MV-4-11 (cell line): ENCODE measurements around the gene KRTAP4-3.
"Not testable (repeated sequence)": the region's sequence is repeated elsewhere in the genome, so short reads cannot be mapped to it uniquely, and the experiment has no call there.

ENCODE experiments used
- DNase-seq: peaks from one replicate; lab custom pipeline; 2025; lab: John Stamatoyannopoulos, UW

Gene KRTAP4-3

DNA sequence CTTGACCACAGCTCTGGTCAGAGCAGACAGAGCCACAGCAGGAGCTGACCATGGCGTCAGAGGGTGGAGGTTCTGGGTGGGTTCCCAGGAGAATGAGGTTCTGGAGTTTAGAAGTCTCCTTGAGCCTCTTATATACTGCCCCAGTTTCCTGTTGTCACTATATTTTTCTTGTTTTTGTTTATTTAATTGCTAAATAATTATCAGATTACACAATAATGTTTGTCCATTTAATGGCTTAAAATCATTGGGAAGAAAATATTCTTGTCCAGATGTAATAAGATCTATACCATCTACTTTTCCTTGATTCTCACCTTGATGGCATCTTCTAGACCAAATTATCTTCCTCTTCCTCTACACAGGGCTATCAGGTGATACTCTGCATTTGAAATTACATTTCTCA is at the start of gene KRTAP4-3:
KRTAP4-3 (minus strand) TSS at position 101 of the 400 bp plus-strand sequence; CDS start at position 52, 49 bp downstream.
- no peak for DNase-seq

- no peak for DNase-seq
Measured at GRCh38 chr17:41215681-41216080, 47.7 kb upstream of the KRTAP4-3 start.

- DNase-seq = no peak
Measured at GRCh38 chr17:41212524-41213169, 44.6 kb upstream of the KRTAP4-3 start.

GRCh38 chr17:41211845-41212466 is 43.9 kb upstream of the KRTAP4-3 start:
- DNase-seq = no peak

- DNase-seq = no peak
Measured at GRCh38 chr17:41199421-41200078, 31.5 kb upstream of the KRTAP4-3 start.

GRCh38 chr17:41196068-41196467 is 28.0 kb upstream of the KRTAP4-3 start:
- no peak for DNase-seq

GRCh38 chr17:41190328-41190727 is 22.3 kb upstream of the KRTAP4-3 start:
- DNase-seq = no peak

GRCh38 chr17:41189837-41190318 is 21.9 kb upstream of the KRTAP4-3 start, which contains the start of gene KRTAP9-1:
TSS of gene KRTAP9-1 (plus strand) at chr17:41189887. CDS start at chr17:41189887, 0 bp downstream.
- DNase-seq = not testable (repeated sequence)

DNA sequence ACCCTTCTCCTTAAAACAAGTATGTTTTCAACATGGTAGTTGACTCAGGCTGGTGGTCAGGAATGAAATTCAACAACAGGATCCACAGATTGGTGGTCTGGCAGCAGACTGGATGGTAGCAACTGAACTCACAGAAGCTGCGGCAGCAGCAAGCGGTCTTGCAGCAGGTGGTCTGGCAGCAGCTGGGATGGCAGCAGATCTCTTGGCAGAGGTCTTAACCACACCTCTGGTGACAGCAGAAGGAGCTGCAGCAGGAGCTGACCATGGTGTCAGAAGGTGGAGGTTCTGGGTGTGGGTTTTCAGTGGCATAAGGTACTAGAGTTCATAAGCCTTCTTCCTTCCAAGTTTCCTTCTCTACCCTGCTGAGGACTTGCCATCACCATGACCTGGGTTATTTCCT is 18.9 kb upstream of the KRTAP4-3 start:
- DNase-seq = no peak

DNA sequence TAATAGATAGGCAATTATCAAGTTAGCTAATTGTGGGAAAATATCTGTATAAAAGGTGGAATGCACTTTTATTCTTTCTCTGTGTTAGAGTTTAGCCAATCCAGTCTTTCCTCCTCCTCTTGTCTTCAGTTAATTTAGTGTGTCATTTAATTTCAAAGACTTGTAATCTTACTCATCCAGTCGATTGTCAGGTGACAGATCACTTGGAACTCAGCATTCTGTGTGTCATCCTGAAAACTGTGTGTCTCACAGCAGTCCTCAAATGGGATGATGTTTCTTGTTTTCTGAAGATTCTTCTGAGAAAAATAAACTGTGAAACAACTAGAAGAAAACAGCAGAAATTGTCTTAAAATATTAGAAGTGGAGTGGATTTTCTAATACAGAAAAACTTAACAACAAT is 17.0 kb upstream of the KRTAP4-3 start:
- no peak for DNase-seq

GRCh38 chr17:41184480-41184961 is 16.5 kb upstream of the KRTAP4-3 start, which contains the start of gene KRTAP4-1:
TSS of gene KRTAP4-1 (minus strand) at chr17:41184911. CDS start at chr17:41184854, 57 bp downstream.
- DNase-seq = no peak

GRCh38 chr17:41178843-41179616 is 11.0 kb upstream of the KRTAP4-3 start:
- no peak for DNase-seq

DNA sequence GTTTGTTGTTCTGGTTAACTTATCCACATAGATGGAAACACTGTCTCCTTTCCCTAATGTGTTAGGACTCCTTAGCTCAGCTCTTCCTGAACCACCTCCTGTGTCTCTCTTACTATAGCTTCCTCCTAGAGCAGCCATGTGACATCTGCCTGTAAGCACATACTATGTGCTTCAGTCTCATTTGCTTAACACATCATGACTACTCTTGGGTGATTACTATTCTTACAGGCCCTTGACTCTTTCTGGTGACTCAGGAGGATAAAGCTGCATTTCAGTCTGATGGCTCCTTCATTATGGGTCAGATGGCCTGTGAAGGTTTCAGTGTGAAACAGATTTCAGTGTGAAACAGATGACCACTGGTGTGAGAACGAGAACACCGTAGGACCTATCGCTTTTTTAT is 10.3 kb upstream of the KRTAP4-3 start:
- DNase-seq = peak; percentile 19

- DNase-seq = no peak
Measured at GRCh38 chr17:41177727-41178271, 9.8 kb upstream of the KRTAP4-3 start, which contains the start of gene KRTAP4-2. TSS of gene KRTAP4-2 (minus strand) at chr17:41178221. CDS start at chr17:41178164, 57 bp downstream.

- DNase-seq = peak; percentile 76
Measured at GRCh38 chr17:41176744-41177387, 8.8 kb upstream of the KRTAP4-3 start.

GRCh38 chr17:41171886-41172285 is 3.9 kb upstream of the KRTAP4-3 start:
- no peak for DNase-seq

- DNase-seq = no peak
Measured at GRCh38 chr17:41167561-41167960, 460 bp downstream of the KRTAP4-3 start.

DNA sequence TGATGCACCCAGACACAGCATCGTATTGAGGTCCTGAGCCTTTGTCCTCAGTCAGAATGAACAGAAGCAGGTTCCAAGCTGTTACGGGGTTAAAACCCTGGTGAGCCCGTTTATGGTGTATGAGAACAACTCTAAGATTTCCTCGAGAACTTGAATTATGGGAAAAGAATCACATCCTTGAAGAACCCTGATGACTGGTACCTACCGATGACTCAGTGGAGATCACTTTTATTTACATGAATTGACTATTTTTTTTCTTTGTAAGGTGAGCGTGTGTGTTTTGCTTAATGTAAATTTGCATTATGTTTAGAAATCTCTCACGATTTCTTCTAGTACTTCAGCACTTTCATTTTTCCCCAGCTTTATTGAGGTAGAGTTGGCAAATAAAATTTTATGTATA is 4.2 kb downstream of the KRTAP4-3 start:
- no peak for DNase-seq

- no peak for DNase-seq
Measured at GRCh38 chr17:41160648-41161047, 7.4 kb downstream of the KRTAP4-3 start, which contains the start of gene KRTAP4-4. TSS of gene KRTAP4-4 (minus strand) at chr17:41160748. CDS start at chr17:41160691, 57 bp downstream.

GRCh38 chr17:41160190-41160589 is 7.8 kb downstream of the KRTAP4-3 start:
- DNase-seq = not testable (repeated sequence)

DNA sequence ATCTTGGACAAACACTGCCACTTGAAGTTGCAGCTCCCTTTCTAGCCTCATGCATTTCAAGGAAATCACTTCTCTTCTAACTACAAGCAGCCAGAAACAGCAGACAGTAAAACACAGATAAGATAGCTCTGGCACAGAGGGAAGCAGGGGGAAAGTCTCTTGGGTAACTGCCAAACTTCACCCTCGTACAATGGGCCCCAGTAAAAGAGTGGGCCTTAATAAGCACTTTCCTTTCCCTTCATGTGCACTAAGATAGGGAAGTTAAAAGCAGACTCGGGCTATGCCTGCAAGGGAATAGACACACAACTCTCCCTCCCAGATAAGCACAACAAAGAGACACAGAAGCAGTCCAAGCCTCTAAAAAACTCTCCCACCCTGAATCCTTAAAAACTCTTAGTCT is 14.2 kb downstream of the KRTAP4-3 start:
- no peak for DNase-seq
